Ramos (cell line): ENCODE measurements around the gene NMNAT2.
"Not testable (repeated sequence)": the region's sequence is repeated elsewhere in the genome, so short reads cannot be mapped to it uniquely, and the experiment has no call there.

Experiments used
- in situ Hi-C: fragments of 300-500 bp; cut with MboI; formaldehyde crosslinking; loops from one replicate; pipeline ENCODE4 v1.14.3; 2022; ENCODE audit warnings: low sequenced_read_pairs; ENCODE audit not compliant: unreplicated experiment

Gene NMNAT2

GRCh38 chr1:183419399-183419798, 1.2 kb upstream of the NMNAT2 start:
- in situ Hi-C loops = no loop called here

DNA sequence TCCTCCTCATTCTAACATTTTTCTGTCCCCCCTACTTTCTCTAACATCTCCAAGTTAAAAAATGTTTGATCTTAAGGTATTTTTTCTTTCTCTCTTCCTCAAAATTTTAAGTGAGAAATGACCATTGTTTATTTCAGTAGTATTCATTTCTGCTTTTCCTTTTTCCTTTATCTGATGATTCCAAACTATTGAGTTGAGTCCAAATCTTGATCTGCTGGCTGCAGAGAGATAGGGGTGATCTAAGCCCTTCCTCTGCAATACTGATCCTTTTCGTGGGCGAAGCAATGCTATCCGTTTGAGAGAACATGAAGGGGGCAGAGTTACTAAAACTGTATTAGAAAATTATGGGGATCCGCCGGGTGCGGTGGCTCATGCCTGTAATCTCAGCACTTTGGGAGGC, 516 bp upstream of the NMNAT2 start:
- in situ Hi-C loops = no loop called here

GRCh38 chr1:183416850-183417771, 1.1 kb downstream of the NMNAT2 start:
- in situ Hi-C loops = no loop called here

GRCh38 chr1:183414365-183414764, 3.8 kb downstream of the NMNAT2 start:
- in situ Hi-C loops = no loop called here

- in situ Hi-C loops = no loop called here
These were observed 7.1 kb downstream of the NMNAT2 start for GRCh38 chr1:183411091-183411490.

DNA sequence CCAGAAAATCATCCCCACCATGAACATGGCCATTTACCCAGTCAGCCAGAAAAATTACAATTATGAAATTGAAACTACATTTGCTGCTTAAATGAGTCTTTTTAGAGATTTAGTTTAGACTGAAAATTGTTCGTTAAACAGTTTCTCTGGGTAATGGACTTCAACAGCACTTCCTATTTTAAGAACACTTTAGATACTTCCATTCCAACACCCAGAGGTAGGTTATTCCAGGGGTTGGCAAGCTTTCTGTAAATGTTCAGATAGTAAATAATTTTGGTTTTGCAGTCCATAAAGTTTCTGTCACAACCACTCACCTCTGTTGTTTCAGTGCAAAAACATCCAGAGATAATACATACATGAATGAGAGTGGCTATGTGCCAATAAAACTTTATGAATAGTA, 10.2 kb downstream of the NMNAT2 start:
- in situ Hi-C loops = no loop called here

- in situ Hi-C loops = no loop called here
These were observed 10.7 kb downstream of the NMNAT2 start for GRCh38 chr1:183407474-183407873.

DNA sequence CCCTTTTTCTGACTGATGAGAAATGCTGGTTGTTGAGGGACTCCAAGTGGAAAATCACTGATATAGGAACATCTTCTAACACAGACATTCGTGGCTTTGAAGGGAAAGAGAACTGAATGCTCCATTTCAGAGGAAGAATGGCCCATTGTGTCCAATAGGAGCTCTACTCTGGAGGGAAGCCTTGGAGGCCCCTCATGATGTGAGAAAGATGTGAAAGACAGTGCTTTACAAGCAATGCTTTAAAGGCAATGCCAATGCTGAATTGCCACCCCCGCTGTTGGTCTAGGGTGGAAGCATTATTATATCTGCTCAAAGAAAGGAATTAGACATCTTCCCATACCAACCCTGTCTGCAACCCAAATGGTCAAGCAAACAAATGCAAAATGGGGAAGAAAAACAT, 13.7 kb downstream of the NMNAT2 start:
- in situ Hi-C loops = no loop called here

DNA sequence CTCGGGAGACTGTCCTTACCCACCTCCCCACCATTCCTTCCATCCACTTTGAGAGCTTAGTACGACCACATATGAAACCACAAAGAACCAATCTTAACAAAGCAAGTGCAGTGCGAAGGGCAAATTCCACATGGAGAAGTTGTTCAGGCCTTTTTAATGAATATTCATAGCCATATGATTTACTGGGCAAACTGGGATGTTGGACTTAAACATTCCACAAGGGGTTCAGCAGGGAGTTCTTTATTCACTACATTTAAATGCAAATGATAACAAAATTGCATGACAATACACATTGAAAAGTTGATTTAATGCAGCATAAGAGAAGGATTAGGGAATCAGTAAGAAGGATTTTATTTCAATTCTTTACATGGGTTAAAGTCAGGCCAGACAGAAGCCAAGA, 14.7 kb downstream of the NMNAT2 start:
- in situ Hi-C loops = no loop called here

- in situ Hi-C loops = not testable (repeated sequence)
These were observed 16.6 kb downstream of the NMNAT2 start for GRCh38 chr1:183401565-183401964.

DNA sequence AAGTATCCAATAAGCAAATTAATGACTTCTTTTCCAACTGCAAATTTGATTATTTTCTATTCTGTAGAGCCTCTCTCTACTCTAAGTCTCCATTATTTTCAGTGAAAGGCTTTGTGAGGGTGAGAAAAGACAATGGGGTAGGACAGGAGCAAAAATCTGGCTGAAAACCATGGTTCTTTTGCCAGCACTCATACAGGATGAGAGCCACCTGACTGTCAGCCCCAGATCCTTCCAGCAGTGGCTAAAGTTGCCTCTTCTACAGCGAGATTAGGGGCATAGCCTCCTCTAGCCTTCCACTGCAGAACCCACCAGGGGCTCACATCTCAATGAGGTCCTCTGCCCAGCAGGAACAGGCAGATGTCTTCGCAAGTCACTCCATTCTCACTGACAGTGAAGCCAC, 23.7 kb downstream of the NMNAT2 start:
- in situ Hi-C loops = no loop called here

DNA sequence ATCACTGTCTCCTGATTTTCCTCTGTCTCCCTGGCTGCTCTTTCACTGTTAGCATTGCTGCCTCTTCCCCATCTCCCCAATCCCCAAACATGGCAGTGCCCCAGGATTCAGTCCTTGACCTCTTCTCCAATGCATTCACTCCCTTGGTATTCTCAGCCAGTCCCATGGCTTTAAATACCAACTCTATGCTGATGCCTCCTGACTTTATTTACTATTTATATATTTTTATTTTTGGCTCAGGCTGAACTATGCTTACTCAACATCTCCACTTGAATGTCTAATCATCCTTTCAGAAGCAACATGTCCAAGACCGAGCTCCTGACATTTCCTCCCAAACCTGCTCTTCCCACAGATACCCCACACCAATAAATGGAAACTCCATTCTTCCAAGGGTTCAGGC, 26.3 kb downstream of the NMNAT2 start:
- in situ Hi-C loops = no loop called here

DNA sequence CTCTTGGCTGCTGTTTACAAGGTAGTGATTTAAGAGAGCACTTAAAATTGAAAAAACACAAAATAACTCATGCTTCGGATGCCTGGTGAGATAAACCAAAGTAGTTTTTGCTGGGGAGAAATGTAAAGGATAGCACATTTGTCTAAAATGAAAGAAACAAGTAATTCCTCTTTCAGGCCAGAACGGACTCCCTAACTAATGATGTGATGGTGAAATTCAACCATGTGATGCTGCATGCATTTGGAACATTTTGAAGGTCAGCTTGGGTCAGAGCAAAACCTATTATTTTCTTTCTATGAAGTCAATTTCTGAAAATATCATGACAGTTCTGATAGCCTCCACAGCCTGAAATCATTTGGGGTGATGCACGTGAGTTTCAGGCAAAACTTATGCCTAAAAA, 27.6 kb downstream of the NMNAT2 start:
- in situ Hi-C loops = no loop called here

DNA sequence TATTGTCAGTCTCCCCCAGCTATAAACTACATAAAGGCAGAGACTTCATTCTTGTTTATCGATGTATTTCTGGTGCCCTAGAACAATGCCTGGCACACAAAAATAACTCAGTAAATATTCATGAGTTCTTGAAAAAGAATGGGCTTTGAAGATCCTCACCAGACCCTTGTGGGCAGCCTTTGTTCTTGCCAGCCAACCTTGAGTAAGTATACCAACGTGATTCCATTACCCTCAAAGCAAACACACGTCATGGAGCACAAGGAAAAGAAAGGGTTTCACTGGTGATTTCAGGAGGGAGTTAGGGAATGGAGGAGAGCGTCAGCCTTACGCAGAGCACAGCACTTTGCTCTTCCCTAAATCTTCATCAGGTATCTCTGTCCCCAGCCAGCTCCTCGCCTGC, 29.4 kb downstream of the NMNAT2 start:
- in situ Hi-C loops = no loop called here

DNA sequence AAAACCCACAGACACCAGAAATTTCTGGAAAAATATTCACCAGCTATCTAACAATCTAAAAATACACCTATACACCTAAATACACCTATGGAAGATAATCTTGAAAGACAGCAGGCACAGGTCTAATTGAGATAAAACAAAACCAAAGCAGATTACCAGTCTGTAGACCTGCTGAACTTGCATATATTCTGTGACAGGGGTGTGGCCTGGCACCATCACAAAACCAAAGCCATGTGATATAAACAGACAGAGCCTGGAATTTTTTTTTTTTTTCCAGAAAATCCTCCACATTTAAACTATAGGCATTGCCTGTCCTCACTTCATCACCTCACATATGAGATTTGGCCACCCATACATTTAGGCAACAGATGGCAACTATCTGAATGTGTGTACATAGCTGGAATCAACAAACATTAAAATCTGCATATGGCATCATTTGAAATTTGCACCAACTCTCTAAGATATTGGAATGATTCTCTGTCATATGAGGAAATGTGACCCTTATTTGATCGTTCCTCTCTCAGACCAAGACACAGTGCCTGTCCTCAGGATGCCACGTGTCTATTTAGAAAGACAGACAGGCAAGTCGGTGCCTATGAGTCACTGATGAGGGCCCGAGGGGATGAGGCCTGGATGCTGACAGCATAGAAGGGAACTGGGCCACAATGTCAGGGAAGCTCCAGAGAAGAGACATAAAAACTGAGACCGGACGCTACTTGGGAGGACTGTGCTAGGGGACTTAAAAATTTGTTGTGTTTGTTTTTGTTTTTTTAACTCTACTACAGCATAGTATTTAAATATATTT, 32.6 kb downstream of the NMNAT2 start:
- in situ Hi-C loops = no loop called here

- in situ Hi-C loops = no loop called here
These were observed 38.2 kb downstream of the NMNAT2 start for GRCh38 chr1:183379951-183380350.

DNA sequence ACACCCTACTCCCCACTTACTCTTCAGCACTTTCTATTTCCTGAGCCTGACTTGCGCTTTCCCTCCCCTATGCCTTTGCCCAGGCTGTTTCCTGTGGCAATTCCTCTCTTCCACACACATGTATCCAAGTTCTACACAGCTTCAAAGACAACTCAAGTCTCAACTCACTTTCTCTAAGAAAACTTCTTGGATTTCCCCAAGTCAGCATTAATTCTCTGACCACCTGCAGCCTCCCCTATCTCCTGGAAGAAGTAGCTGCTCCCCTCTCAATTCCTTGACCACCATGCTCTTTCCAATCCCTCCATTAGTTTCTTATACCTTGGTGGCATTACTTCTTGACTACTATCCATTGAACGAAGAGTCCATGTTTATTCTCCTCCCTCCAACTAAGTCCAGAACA, 42.8 kb downstream of the NMNAT2 start:
- in situ Hi-C loops = no loop called here

GRCh38 chr1:183374825-183375224, 43.4 kb downstream of the NMNAT2 start:
- in situ Hi-C loops = no loop called here

GRCh38 chr1:183372586-183373230, 45.5 kb downstream of the NMNAT2 start:
- in situ Hi-C loops = no loop called here

DNA sequence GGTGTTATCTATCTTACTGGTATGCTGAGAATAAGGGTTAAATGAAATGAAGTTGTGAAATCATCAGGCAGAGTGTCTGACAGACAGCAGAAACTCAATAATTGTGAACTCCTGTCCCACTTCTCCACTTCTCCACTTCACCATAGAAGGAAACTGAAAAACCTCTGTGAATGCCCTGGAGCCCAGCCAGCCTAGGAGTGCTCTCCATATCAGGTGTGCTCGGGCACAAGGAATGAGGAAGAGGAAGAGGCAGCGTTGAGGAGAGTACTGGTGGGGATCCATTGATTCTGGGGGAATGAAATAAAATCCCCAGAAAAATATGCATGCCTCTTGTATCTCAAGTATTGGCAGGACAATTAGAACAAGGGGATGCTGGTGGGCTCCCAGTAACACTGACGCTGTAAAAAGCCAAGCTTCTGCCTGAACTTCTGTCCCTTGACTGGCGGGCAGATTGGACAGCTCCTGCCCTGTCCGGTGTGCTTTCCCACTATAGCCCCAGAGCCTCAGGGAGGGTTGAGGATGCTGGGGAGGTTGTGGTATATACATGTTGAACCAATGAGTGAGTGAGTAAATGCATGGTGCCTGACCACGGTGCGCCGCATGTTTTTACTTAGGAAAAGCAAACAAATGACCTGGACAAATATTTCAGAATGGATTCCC, 47.7 kb downstream of the NMNAT2 start:
- in situ Hi-C loops = no loop called here
